C4-2B (cell line): ENCODE results near the gene SREBF1.

Source experiments
- H3K27ac ChIP-seq: fragments of 450-650 bp; 2 replicates; pipeline ENCODE4 v1.5.1; 2017
- ZFX ChIP-seq: fragments of 450-650 bp; IDR thresholded peaks from 2 replicates; pipeline ENCODE4 v1.6.1; 2017
- TF ChIP-seq, protein P1 (sequence below): fragments of 450-650 bp; conservative IDR thresholded peaks from 2 replicates; pipeline ENCODE4 v1.5.1; 2017; ENCODE audit warnings: mild to moderate bottlenecking

The SREBF1 gene

GRCh38 chr17:17771498-17772201 is 65.1 kb downstream of the SREBF1 start:
- no peak overlapping the region for H3K27ac ChIP-seq
- TF ChIP-seq, protein P1, sequence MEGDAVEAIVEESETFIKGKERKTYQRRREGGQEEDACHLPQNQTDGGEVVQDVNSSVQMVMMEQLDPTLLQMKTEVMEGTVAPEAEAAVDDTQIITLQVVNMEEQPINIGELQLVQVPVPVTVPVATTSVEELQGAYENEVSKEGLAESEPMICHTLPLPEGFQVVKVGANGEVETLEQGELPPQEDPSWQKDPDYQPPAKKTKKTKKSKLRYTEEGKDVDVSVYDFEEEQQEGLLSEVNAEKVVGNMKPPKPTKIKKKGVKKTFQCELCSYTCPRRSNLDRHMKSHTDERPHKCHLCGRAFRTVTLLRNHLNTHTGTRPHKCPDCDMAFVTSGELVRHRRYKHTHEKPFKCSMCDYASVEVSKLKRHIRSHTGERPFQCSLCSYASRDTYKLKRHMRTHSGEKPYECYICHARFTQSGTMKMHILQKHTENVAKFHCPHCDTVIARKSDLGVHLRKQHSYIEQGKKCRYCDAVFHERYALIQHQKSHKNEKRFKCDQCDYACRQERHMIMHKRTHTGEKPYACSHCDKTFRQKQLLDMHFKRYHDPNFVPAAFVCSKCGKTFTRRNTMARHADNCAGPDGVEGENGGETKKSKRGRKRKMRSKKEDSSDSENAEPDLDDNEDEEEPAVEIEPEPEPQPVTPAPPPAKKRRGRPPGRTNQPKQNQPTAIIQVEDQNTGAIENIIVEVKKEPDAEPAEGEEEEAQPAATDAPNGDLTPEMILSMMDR, result no peak
- TF ChIP-seq ZFX, result no peak

- no peak overlapping the region for H3K27ac ChIP-seq
- TF ChIP-seq, protein P1, result no peak
- no peak for TF ChIP-seq ZFX
Observed at GRCh38 chr17:17770632-17771044, 66.1 kb downstream of the SREBF1 start.

DNA sequence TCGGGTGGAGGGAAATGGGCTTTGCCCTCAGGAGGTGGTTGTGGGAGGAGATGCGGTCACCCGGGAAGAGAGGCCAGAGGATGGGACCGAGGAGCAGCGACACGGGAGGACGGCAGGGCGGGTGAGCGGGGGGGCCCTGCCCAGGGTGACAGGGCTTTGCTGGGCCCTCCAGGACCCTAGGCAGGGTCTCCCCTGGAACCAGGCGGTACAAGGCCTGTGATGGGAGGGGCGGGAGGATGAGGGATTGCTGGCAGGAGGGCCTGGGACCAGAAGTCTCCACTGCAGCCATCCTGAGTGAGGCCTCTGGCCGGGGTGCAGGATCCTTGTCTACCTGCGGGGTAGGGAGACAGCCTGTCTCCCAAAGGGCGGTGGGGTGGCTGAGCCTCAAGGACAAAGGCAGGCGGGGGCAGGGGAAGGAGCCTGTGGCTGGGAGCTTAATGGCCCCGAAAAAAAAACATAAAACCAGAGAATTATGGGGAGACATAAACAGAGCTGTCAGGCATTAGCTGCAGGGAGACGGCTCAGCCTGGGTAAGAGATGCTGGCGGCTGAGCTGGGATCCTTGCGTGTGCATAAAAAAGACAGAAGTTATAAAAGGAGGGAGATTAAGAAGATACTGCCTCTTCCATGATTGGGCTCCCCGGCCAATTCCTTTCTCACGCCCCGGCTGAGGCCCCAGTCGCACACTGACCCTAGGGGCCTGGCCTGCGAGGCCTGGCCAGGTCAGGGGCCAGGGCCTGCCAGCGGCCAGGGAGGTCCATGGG is 66.7 kb downstream of the SREBF1 start:
- no peak for TF ChIP-seq ZFX
- TF ChIP-seq, protein P1, result no peak
- no peak overlapping the region for H3K27ac ChIP-seq

- TF ChIP-seq, protein P1, result no peak
- no peak for TF ChIP-seq ZFX
- no peak overlapping the region for H3K27ac ChIP-seq
Observed at GRCh38 chr17:17768424-17769088, 68.2 kb downstream of the SREBF1 start.

DNA sequence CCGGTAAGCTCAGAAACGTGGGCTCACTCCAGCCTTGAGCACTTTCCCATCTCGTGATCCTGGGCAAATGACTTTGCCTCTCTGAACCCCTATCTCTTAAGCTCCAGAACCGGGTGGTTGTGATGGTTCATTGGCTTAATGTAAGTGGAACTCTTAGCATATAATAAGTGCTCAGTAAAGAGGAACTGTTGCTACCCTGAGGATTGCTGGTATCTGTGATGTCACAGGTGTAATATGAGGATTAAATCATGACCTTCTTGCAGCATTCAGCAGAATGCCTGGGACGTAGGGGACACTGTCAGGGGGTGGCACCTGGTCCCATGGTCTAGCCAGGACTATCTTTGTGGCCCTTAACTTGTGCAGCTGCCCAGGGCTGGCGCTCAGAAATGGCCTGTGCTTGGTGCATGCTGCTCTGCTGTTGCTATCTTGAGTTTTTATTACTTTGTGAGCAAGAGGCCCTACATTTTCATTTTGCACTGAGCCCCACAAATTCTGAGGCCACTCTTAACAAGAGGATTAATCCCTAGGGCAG is 68.8 kb downstream of the SREBF1 start:
- H3K27ac ChIP-seq, result no peak overlapping the region

GRCh38 chr17:17767154-17767869 is 69.5 kb downstream of the SREBF1 start:
- H3K27ac ChIP-seq, result no peak overlapping the region
- TF ChIP-seq ZFX, result no peak
- TF ChIP-seq, protein P1, result no peak

More for the DNA sequence above, 68.8 kb downstream of the SREBF1 start:
- TF ChIP-seq ZFX, result no peak
- TF ChIP-seq, protein P1, result no peak
